ENCODE measurements around the gene MIDN.

DNA sequence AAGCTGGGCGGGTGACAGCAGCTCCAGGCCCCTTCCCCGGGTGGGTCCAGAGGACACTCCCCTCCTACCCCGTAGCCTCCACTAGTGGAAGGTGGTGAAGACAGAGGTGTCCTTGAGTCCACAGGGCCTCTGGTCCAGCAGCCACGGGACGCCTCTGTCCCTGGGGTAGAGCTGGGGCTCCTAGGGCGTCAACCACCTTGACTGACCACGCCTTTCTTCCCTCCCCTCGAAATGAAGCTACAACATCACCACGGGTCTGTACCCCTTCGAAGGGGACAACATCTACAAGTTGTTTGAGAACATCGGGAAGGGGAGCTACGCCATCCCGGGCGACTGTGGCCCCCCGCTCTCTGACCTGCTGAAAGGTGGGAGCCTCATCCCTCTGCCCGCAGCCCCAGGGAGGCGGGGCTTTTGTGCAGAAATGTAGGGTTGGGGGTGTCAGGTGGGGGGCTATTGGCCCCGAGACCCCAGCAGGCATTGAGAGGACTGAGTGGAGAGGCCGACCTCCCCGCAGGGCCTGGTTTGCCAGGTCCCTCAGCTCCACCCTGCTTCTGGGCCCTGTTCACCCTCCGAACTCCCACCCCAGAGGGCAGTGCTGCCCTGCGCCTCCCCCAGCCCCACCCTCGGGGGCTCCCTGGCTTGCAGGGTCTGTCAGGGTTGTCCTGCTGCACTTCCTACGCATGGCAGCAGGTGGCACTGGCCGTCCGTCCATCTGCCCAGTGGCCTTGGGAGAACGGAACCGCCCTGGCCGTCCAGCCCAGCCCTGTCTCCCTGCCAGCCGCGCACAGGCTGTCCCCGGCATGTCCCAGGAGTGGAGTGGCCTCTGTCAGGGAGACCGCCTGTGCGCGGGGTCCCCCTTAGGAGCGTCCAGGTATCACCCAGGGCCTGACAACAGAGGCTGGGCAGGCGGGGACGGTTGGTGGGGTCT, 27.1 kb upstream of the MIDN start:
- TF ChIP-seq POLR2A (IDR thresholded peaks at IDR 0.05), result no peak
- TF ChIP-seq, protein P1, sequence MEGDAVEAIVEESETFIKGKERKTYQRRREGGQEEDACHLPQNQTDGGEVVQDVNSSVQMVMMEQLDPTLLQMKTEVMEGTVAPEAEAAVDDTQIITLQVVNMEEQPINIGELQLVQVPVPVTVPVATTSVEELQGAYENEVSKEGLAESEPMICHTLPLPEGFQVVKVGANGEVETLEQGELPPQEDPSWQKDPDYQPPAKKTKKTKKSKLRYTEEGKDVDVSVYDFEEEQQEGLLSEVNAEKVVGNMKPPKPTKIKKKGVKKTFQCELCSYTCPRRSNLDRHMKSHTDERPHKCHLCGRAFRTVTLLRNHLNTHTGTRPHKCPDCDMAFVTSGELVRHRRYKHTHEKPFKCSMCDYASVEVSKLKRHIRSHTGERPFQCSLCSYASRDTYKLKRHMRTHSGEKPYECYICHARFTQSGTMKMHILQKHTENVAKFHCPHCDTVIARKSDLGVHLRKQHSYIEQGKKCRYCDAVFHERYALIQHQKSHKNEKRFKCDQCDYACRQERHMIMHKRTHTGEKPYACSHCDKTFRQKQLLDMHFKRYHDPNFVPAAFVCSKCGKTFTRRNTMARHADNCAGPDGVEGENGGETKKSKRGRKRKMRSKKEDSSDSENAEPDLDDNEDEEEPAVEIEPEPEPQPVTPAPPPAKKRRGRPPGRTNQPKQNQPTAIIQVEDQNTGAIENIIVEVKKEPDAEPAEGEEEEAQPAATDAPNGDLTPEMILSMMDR (IDR thresholded peaks at IDR 0.05), result peak in 5 of 7 experiments; percentile 62 to 89 (median 79)
